ENCODE measurements around the gene KIAA1328. TPM values are rescaled to one million over a fixed set of nuclear protein-coding genes. Genes with fewer than 3 reads are reported as not detected.
"Not testable (repeated sequence)": the region's sequence is repeated elsewhere in the genome, so short reads cannot be mapped to it uniquely, and the experiment has no call there.

Gene KIAA1328
- polyA plus RNA-seq, 3 donors from 2014 or later: 9.4 to 11.8 (median 10.2) TPM

DNA sequence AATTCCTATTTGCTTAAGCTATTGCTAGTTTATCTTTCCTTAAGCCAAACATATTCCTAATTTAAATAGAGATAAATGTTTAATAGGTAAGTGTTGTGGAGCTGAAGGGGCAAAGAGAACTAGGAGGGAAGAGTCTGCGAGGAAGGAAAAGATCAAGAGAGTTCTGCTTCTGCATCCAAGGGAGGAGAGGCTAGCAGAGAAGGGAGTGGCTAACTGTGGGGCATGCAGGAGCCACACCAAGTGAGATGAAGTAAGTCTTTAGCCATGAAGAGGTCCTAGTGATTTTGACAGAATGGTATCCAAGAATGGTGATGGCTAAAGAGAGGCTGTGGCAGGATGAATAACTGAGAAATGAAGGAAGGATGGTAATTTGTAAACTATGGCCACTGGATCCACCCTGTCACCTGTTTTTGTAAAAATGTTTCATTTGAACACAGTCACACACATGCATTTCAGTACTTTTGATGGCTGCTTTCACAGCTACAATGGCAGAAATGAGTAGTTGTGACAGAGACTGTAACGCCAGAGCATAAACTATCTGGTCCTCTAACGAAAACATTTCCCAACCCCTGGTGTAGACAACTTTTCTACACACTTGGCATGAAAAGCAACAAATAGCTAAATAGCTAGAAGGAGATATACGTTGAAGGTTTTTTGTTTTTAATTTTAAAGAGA is 15.7 kb upstream of the KIAA1328 start:
- peaks cover 5 to 16% (median 8%) of the 10 kb centered on the region in 3 donors for H3K36me3 Mint-ChIP-seq
- H3K27me3 Mint-ChIP-seq (ENCODE audit: low read depth in 3 of 3): no peaks in the 10 kb centered on the region
- H3K4me3 Mint-ChIP-seq: no peak overlapping the region
- H3K9me3 Mint-ChIP-seq: no peaks in the 10 kb centered on the region
- peak overlapping the region in 3 of 6 donors; percentile 7 to 36 (median 31) for H3K27ac Mint-ChIP-seq
- H3K4me1 Mint-ChIP-seq: peaks cover 1 to 8% of the 10 kb centered on the region in 2 donors
- no peak for DNase-seq

- Mint-ChIP-seq H3K4me1 (peaks cover 1 to 8% of the 10 kb centered on the region in 2 donors), H3K27ac (peak overlapping the region in 1 of 6 donors; percentile 29), H3K27me3 (ENCODE audit: low read depth in 3 of 3) (no peaks in the 10 kb centered on the region), H3K36me3 (peaks cover 5 to 16% (median 9%) of the 10 kb centered on the region in 3 donors), H3K9me3 (no peaks in the 10 kb centered on the region), H3K4me3 (no peak overlapping the region)
- no peak for DNase-seq
Measured at GRCh38 chr18:36813824-36814223, 15.1 kb upstream of the KIAA1328 start.

- no peaks in the 10 kb centered on the region for H3K9me3 Mint-ChIP-seq
Measured at GRCh38 chr18:36814994-36815393, 13.9 kb upstream of the KIAA1328 start.

DNA sequence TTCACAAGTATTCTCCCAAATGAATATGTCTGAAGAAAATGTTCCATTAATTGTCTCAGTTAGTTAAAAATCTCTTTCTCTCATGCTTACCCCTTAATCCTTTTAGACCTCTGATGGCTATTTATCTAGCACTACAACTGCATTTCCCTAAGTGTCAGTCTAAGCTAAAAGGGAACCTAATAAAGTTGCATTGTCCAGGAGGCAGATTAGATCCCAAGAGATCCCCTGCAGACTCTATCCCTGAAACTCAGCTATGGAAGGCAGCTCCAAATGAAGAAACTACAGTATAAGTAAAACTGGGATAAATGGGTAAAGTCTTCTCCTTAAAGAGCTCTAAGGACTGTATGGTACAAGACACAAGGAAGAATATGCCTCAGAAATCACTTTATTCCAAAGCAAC is 12.8 kb upstream of the KIAA1328 start:
- not testable (repeated sequence) for DNase-seq; H3K27me3 Mint-ChIP-seq (ENCODE audit: low read depth in 3 of 3); H3K9me3 Mint-ChIP-seq; H3K4me1 Mint-ChIP-seq; H3K4me3 Mint-ChIP-seq
- Mint-ChIP-seq H3K27ac (peak overlapping the region in 1 of 6 donors; percentile 43), H3K36me3 (peaks cover 5 to 12% (median 9%) of the 10 kb centered on the region in 3 donors)

More at GRCh38 chr18:36814994-36815393, 13.9 kb upstream of the KIAA1328 start:
- DNase-seq: no peak
- peaks cover 5 to 16% (median 9%) of the 10 kb centered on the region in 3 donors for H3K36me3 Mint-ChIP-seq
- no peaks in the 10 kb centered on the region for H3K27me3 Mint-ChIP-seq (ENCODE audit: low read depth in 3 of 3)
- no peak overlapping the region for H3K27ac Mint-ChIP-seq
- no peaks in the 10 kb centered on the region for H3K4me1 Mint-ChIP-seq
- H3K4me3 Mint-ChIP-seq: no peak overlapping the region

- no peaks in the 10 kb centered on the region for H3K27me3 Mint-ChIP-seq (ENCODE audit: low read depth in 3 of 3)
- H3K9me3 Mint-ChIP-seq: no peaks in the 10 kb centered on the region
- H3K36me3 Mint-ChIP-seq: peaks cover 9 to 12% (median 11%) of the 10 kb centered on the region in 3 donors
- DNase-seq: no peak
- no peak overlapping the region for H3K4me3 Mint-ChIP-seq
- H3K4me1 Mint-ChIP-seq: no peaks in the 10 kb centered on the region
- H3K27ac Mint-ChIP-seq: no peak overlapping the region
Measured at GRCh38 chr18:36817039-36817438, 11.9 kb upstream of the KIAA1328 start.

- H3K27me3 Mint-ChIP-seq (ENCODE audit: low read depth in 3 of 3): no peaks in the 10 kb centered on the region
- no peak overlapping the region for H3K4me3 Mint-ChIP-seq
- no peaks in the 10 kb centered on the region for H3K4me1 Mint-ChIP-seq
- H3K27ac Mint-ChIP-seq: no peak overlapping the region
- H3K9me3 Mint-ChIP-seq: no peaks in the 10 kb centered on the region
- H3K36me3 Mint-ChIP-seq: peaks cover 9 to 12% (median 11%) of the 10 kb centered on the region in 3 donors
- no peak for DNase-seq
Measured at GRCh38 chr18:36818652-36819051, 10.3 kb upstream of the KIAA1328 start.

DNA sequence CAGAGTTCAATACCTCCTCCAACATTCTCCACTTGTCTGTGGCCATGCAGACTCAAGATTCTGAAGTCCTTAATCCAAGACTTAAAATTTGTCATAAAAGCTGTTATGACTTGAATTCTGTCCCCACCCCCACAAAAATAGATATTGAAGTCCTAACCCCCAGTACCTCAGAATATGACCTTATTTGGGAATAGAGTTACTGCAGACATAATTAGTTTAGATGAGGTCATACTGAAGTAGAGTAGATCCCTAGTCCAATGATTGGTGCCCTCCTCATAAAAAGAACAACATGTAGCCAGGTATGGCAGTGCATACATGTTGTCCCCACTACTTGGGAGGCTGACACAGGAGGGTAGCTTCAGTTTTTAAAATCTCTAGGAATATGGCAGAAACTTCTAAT is 9.3 kb upstream of the KIAA1328 start:
- H3K36me3 Mint-ChIP-seq: peaks cover 9 to 11% (median 9%) of the 10 kb centered on the region in 3 donors
- no peak overlapping the region for H3K27ac Mint-ChIP-seq
- no peak overlapping the region for H3K4me3 Mint-ChIP-seq
- no peaks in the 10 kb centered on the region for H3K9me3 Mint-ChIP-seq
- DNase-seq: no peak
- peaks cover 0 to 5% of the 10 kb centered on the region in 2 donors for H3K4me1 Mint-ChIP-seq
- no peaks in the 10 kb centered on the region for H3K27me3 Mint-ChIP-seq (ENCODE audit: low read depth in 3 of 3)

- Mint-ChIP-seq H3K27me3 (ENCODE audit: low read depth in 3 of 3) (no peaks in the 10 kb centered on the region), H3K4me1 (peaks cover 0 to 5% of the 10 kb centered on the region in 2 donors), H3K27ac (no peak overlapping the region), H3K36me3 (peaks cover 4 to 11% (median 9%) of the 10 kb centered on the region in 3 donors), H3K4me3 (no peak overlapping the region), H3K9me3 (no peaks in the 10 kb centered on the region)
- no peak for DNase-seq
Measured at GRCh38 chr18:36821681-36822080, 7.2 kb upstream of the KIAA1328 start.

- H3K27me3 Mint-ChIP-seq (ENCODE audit: low read depth in 3 of 3): peaks cover 0 to 7% (median 0%) of the 10 kb centered on the region in 3 donors
Measured at GRCh38 chr18:36825526-36825925, 3.4 kb upstream of the KIAA1328 start.

DNA sequence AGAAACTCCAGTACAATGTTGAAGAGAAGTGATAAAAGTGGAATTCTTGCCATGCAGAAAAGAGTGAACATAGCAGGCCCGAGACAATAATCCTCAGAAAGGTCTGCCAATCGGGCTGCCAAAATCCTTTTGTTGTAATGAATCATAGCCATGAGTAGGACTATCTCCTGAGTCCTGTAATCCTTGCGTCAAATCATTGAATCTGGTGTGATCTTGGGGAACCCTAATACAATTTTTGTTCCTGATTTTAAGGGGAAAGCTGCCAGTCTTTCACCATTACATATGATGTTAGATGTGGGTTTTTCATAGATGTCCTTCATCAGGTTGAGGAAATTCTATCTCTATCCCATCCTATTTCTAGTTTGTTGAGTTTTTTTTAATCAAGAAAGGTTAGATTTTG is 2.4 kb upstream of the KIAA1328 start:
- Mint-ChIP-seq H3K9me3 (no peaks in the 10 kb centered on the region), H3K27me3 (ENCODE audit: low read depth in 3 of 3) (peaks cover 0 to 7% (median 0%) of the 10 kb centered on the region in 3 donors), H3K36me3 (peaks cover 0 to 3% (median 0%) of the 10 kb centered on the region in 3 donors), H3K4me1 (peaks cover 29 to 38% of the 10 kb centered on the region in 2 donors), H3K27ac (no peak overlapping the region), H3K4me3 (peak overlapping the region in 1 of 5 donors; percentile 22)
- no peak for DNase-seq

More at GRCh38 chr18:36825526-36825925, 3.4 kb upstream of the KIAA1328 start:
- no peak for DNase-seq
- Mint-ChIP-seq H3K4me3 (no peak overlapping the region), H3K9me3 (no peaks in the 10 kb centered on the region), H3K27ac (no peak overlapping the region), H3K4me1 (peaks cover 29 to 37% of the 10 kb centered on the region in 2 donors), H3K36me3 (peaks cover 0 to 5% (median 0%) of the 10 kb centered on the region in 3 donors)

GRCh38 chr18:36828157-36828629 is 734 bp upstream of the KIAA1328 start:
- Mint-ChIP-seq H3K27ac (peak overlapping the region; percentile 0 to 91 (median 84)), H3K4me1 (peaks cover 29 to 38% of the 10 kb centered on the region in 2 donors), H3K27me3 (ENCODE audit: low read depth in 3 of 3) (peaks cover 0 to 7% (median 0%) of the 10 kb centered on the region in 3 donors), H3K4me3 (peak overlapping the region; percentile 83 to 96 (median 84)), H3K36me3 (no peaks in the 10 kb centered on the region), H3K9me3 (no peaks in the 10 kb centered on the region)
- no peak for DNase-seq

GRCh38 chr18:36829362-36830157 is 633 bp downstream of the KIAA1328 start:
- no peaks in the 10 kb centered on the region for H3K36me3 Mint-ChIP-seq
- peak overlapping the region; percentile 83 to 96 (median 84) for H3K4me3 Mint-ChIP-seq
- DNase-seq: no peak
- peak overlapping the region; percentile 76 to 87 (median 84) for H3K27ac Mint-ChIP-seq
- peaks cover 29 to 33% of the 10 kb centered on the region in 2 donors for H3K4me1 Mint-ChIP-seq
- H3K27me3 Mint-ChIP-seq (ENCODE audit: low read depth in 3 of 3): peaks cover 0 to 7% (median 2%) of the 10 kb centered on the region in 3 donors
- H3K9me3 Mint-ChIP-seq: no peaks in the 10 kb centered on the region

GRCh38 chr18:36830158-36830495 is 1.2 kb downstream of the KIAA1328 start:
- Mint-ChIP-seq H3K27ac (peak overlapping the region in 5 of 6 donors; percentile 76 to 87 (median 83)), H3K9me3 (no peaks in the 10 kb centered on the region), H3K27me3 (ENCODE audit: low read depth in 3 of 3) (peaks cover 0 to 7% (median 2%) of the 10 kb centered on the region in 3 donors), H3K36me3 (no peaks in the 10 kb centered on the region), H3K4me1 (peaks cover 29 to 33% of the 10 kb centered on the region in 2 donors), H3K4me3 (peak overlapping the region; percentile 83 to 96 (median 84))
- DNase-seq: no peak

DNA sequence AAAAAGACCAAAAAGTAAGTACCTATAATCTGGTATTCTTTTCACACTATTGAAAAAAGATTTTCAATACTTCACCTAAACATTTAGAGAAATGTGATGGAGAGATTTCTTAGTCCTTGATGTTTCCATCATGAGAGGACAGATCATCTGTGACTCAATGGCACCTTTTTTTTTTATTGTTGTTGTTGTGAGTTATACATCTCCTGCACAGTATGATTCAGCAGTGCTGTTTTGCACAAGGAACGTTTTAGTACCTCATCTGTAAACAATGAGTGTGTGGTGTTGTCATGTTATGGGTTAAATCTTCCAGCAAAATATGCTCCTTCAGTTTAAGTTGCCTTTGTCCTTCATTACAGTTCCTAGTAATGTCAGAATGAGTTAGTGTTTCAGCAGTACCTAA is 2.2 kb downstream of the KIAA1328 start:
- Mint-ChIP-seq H3K4me1 (peaks cover 29 to 33% of the 10 kb centered on the region in 2 donors), H3K9me3 (no peaks in the 10 kb centered on the region), H3K36me3 (peaks cover 0 to under 1% (median 0%) of the 10 kb centered on the region in 3 donors), H3K27me3 (ENCODE audit: low read depth in 3 of 3) (peaks cover 0 to 7% (median 2%) of the 10 kb centered on the region in 3 donors), H3K27ac (no peak overlapping the region), H3K4me3 (no peak overlapping the region)
- no peak for DNase-seq
